Neural crest cell (in vitro differentiated cells): ENCODE data around the gene PGAP6. TPM values are rescaled to one million over a fixed set of nuclear protein-coding genes. Genes with fewer than 3 reads are reported as not detected.
"Not testable (repeated sequence)": the region's sequence is repeated elsewhere in the genome, so short reads cannot be mapped to it uniquely, and the experiment has no call there.

Experiments
- DNase-seq: peaks from one replicate; pipeline ENCODE4 v3.0.0; 2021; ENCODE audit warnings: low read depth, mixed read lengths, low spot score
- H3K27ac Mint-ChIP-seq: one replicate; pipeline ENCODE4 v1.8.0; 2021; ENCODE audit warnings: mild to moderate bottlenecking, mixed read lengths; ENCODE audit not compliant: unreplicated experiment
- H3K27me3 Mint-ChIP-seq: 2 replicates; pipeline ENCODE4 v1.8.0; 2021; ENCODE audit warnings: low read depth, mild to moderate bottlenecking, mixed read lengths
- H3K36me3 Mint-ChIP-seq: 2 replicates; pipeline ENCODE4 v1.8.0; 2021; ENCODE audit warnings: low read depth, mild to moderate bottlenecking, mixed read lengths
- H3K4me1 Mint-ChIP-seq: 2 replicates; pipeline ENCODE4 v1.8.0; 2021; ENCODE audit warnings: mixed read lengths
- H3K4me3 Mint-ChIP-seq: one replicate; pipeline ENCODE4 v1.8.0; 2021; ENCODE audit warnings: mild to moderate bottlenecking, mixed read lengths
- H3K9me3 Mint-ChIP-seq: 2 replicates; pipeline ENCODE4 v1.8.0; 2021; ENCODE audit warnings: mixed read lengths
- CTCF ChIP-seq: fragments of 200-600 bp; sonication (generic); conservative IDR thresholded peaks from 2 replicates; pipeline ENCODE4 v1.5.0; 2021; ENCODE audit warnings: antibody characterized with exemption, mild to moderate bottlenecking
- total RNA-seq: library from RNA; stranded (reverse); gene quantifications from 2 replicates; pipeline ENCODE4 v1.2.1, GENCODE V29; 2021

The PGAP6 gene
- total RNA-seq, 1 donor from 2014 or later = 62.0 TPM

GRCh38 chr16:366476-366875 lies 15.3 kb downstream of the PGAP6 start:
- no peak for TF ChIP-seq CTCF
- Mint-ChIP-seq H3K27me3 (peaks cover 9% of the 10 kb centered on the region), H3K4me3 (peak overlapping the region; percentile 67), H3K27ac (no peak overlapping the region), H3K9me3 (no peaks in the 10 kb centered on the region), H3K36me3 (no peaks in the 10 kb centered on the region), H3K4me1 (peaks cover 14% of the 10 kb centered on the region)
- DNase-seq = no peak

GRCh38 chr16:364595-365491 lies 16.9 kb downstream of the PGAP6 start:
- no peaks in the 10 kb centered on the region for H3K36me3 Mint-ChIP-seq
- peaks cover 7% of the 10 kb centered on the region for H3K4me1 Mint-ChIP-seq
- H3K9me3 Mint-ChIP-seq = no peaks in the 10 kb centered on the region
- TF ChIP-seq CTCF = no peak
- DNase-seq = no peak
- peaks cover 5% of the 10 kb centered on the region for H3K27me3 Mint-ChIP-seq
- no peak overlapping the region for H3K27ac Mint-ChIP-seq
- H3K4me3 Mint-ChIP-seq = peak overlapping the region; percentile 15

GRCh38 chr16:363766-364490 lies 17.9 kb downstream of the PGAP6 start:
- Mint-ChIP-seq H3K9me3 (no peaks in the 10 kb centered on the region), H3K27me3 (peaks cover 5% of the 10 kb centered on the region), H3K4me1 (peaks cover 5% of the 10 kb centered on the region), H3K4me3 (no peak overlapping the region), H3K27ac (no peak overlapping the region), H3K36me3 (no peaks in the 10 kb centered on the region)
- no peak for TF ChIP-seq CTCF
- no peak for DNase-seq

GRCh38 chr16:363110-363765 lies 18.5 kb downstream of the PGAP6 start:
- H3K4me3 Mint-ChIP-seq = no peak overlapping the region
- H3K27ac Mint-ChIP-seq = no peak overlapping the region
- H3K4me1 Mint-ChIP-seq = peaks cover 5% of the 10 kb centered on the region
- DNase-seq = no peak
- no peaks in the 10 kb centered on the region for H3K36me3 Mint-ChIP-seq
- H3K9me3 Mint-ChIP-seq = no peaks in the 10 kb centered on the region
- peaks cover 5% of the 10 kb centered on the region for H3K27me3 Mint-ChIP-seq
- TF ChIP-seq CTCF = no peak

- not testable (repeated sequence) for DNase-seq, H3K27ac Mint-ChIP-seq, H3K4me1 Mint-ChIP-seq, H3K9me3 Mint-ChIP-seq, H3K4me3 Mint-ChIP-seq, H3K27me3 Mint-ChIP-seq, H3K36me3 Mint-ChIP-seq
Observed at GRCh38 chr16:362702-362999, 19.1 kb downstream of the PGAP6 start.
